ENCODE measurements around the gene FBXO42.

GRCh38 chr1:16397120-16397519, 44.8 kb upstream of the FBXO42 start:
- TF ChIP-seq, protein P1, sequence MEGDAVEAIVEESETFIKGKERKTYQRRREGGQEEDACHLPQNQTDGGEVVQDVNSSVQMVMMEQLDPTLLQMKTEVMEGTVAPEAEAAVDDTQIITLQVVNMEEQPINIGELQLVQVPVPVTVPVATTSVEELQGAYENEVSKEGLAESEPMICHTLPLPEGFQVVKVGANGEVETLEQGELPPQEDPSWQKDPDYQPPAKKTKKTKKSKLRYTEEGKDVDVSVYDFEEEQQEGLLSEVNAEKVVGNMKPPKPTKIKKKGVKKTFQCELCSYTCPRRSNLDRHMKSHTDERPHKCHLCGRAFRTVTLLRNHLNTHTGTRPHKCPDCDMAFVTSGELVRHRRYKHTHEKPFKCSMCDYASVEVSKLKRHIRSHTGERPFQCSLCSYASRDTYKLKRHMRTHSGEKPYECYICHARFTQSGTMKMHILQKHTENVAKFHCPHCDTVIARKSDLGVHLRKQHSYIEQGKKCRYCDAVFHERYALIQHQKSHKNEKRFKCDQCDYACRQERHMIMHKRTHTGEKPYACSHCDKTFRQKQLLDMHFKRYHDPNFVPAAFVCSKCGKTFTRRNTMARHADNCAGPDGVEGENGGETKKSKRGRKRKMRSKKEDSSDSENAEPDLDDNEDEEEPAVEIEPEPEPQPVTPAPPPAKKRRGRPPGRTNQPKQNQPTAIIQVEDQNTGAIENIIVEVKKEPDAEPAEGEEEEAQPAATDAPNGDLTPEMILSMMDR (IDR thresholded peaks at IDR 0.05) = no peak
- no peak for TF ChIP-seq POLR2AphosphoS5 (IDR thresholded peaks at IDR 0.05)

Measured in stomach (tissue), 4 donors.